CD4-positive, alpha-beta T cell treated with Interleukin-15 for 1 hour (primary cell): ENCODE results near the gene PACS2.

Experiments
- DNase-seq: peaks from one replicate; pipeline ENCODE4 v3.0.0-alpha.2; 2020

Gene PACS2

GRCh38 chr14:105375635-105376057 is 61.1 kb downstream of the PACS2 start:
- DNase-seq = peak; percentile 63

- DNase-seq = no peak
These were observed 62.2 kb downstream of the PACS2 start for GRCh38 chr14:105376521-105377440.

GRCh38 chr14:105377555-105378182 is 63.1 kb downstream of the PACS2 start:
- no peak for DNase-seq

GRCh38 chr14:105378199-105378598 is 63.7 kb downstream of the PACS2 start:
- no peak for DNase-seq

GRCh38 chr14:105378873-105379685 is 64.5 kb downstream of the PACS2 start:
- DNase-seq = no peak

GRCh38 chr14:105379946-105380345 is 65.4 kb downstream of the PACS2 start:
- no peak for DNase-seq

GRCh38 chr14:105380756-105381155 is 66.2 kb downstream of the PACS2 start:
- DNase-seq = no peak

- DNase-seq = no peak
These were observed 67.1 kb downstream of the PACS2 start for GRCh38 chr14:105381446-105382342.

GRCh38 chr14:105382343-105383082 is 68.0 kb downstream of the PACS2 start:
- no peak for DNase-seq

- no peak for DNase-seq
These were observed 68.7 kb downstream of the PACS2 start for GRCh38 chr14:105383083-105383730.

- DNase-seq = no peak
These were observed 69.6 kb downstream of the PACS2 start for GRCh38 chr14:105384041-105384557.

GRCh38 chr14:105384605-105385321 is 70.2 kb downstream of the PACS2 start:
- no peak for DNase-seq

GRCh38 chr14:105385322-105385637 is 70.7 kb downstream of the PACS2 start:
- no peak for DNase-seq

- DNase-seq = no peak
These were observed 71.3 kb downstream of the PACS2 start for GRCh38 chr14:105385698-105386365.

GRCh38 chr14:105386581-105387529 is 72.3 kb downstream of the PACS2 start:
- no peak for DNase-seq

GRCh38 chr14:105387530-105387922 is 73.0 kb downstream of the PACS2 start:
- no peak for DNase-seq

- DNase-seq = peak; percentile 36
These were observed 73.8 kb downstream of the PACS2 start for GRCh38 chr14:105388110-105388951.
